ENCODE data around the gene BAX. TPM values are rescaled to one million over a fixed set of nuclear protein-coding genes. Genes with fewer than 3 reads are reported as not detected.
A peak's percentile ranks its signal among the peaks of the same experiment; 100 is the strongest.
"Not testable (repeated sequence)": the region's sequence is repeated elsewhere in the genome, so short reads cannot be mapped to it uniquely, and the experiment has no call there.

BAX gene
- total RNA-seq = 100 to 1,000 TPM in 1 of 2 donors, 10 to 100 TPM in 1; 53.1 to 104 TPM

DNA sequence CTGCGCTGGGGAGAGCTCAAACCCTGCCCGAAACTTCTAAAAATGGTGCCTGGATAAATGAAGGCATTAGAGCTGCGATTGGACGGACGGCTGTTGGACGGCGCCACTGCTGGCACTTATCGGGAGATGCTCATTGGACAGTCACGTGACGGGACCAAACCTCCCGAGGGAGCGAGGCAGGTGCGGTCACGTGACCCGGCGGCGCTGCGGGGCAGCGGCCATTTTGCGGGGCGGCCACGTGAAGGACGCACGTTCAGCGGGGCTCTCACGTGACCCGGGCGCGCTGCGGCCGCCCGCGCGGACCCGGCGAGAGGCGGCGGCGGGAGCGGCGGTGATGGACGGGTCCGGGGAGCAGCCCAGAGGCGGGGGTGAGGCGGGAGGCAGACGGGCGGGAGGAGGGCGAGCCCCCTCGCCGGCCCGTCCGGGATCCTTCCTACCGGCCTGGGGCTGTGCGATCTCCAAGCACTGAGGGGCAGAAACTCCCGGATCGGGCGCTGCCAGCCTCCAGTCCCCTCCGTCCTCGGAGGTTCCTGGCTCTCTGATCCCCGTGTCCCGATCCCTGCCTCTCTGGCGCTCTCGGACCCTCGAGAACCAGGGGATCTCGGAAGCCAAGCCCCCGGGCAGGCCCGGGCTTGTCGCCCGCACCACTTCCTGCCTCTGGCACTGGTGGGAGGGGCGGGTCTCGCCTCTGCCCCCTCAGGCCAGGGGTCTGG lies at the start of gene BAX:
BAX (plus strand) TSS at position 281 of the 713 bp plus-strand sequence; CDS start at position 335, 54 bp downstream.
- DNase-seq (ENCODE audit: low spot score) = peak; percentile 87

DNA sequence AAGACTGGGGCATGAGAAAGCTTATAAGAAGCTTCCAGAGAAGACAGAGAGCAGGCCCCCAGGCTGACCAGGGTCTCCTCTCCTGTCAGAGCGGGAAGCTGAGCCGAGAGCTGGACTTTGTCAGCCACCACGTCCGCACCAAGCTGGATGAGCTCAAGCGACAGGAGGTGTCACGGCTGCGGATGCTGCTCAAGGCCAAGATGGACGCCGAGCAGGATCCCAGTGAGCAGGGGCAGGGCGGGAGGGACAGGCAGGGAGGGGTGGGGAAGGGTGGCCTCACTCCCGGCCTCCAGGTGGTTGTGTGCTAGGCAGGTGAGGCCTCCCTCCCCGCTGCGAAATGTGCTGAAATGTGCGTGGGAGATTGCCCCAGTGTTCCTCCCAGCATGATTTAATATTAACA lies 49.0 kb upstream of the BAX start:
- H3K36me3 ChIP-seq = peaks cover 51% of the 10 kb centered on the region

More for the DNA sequence above, at the start of gene BAX:
- TF ChIP-seq, protein P1, sequence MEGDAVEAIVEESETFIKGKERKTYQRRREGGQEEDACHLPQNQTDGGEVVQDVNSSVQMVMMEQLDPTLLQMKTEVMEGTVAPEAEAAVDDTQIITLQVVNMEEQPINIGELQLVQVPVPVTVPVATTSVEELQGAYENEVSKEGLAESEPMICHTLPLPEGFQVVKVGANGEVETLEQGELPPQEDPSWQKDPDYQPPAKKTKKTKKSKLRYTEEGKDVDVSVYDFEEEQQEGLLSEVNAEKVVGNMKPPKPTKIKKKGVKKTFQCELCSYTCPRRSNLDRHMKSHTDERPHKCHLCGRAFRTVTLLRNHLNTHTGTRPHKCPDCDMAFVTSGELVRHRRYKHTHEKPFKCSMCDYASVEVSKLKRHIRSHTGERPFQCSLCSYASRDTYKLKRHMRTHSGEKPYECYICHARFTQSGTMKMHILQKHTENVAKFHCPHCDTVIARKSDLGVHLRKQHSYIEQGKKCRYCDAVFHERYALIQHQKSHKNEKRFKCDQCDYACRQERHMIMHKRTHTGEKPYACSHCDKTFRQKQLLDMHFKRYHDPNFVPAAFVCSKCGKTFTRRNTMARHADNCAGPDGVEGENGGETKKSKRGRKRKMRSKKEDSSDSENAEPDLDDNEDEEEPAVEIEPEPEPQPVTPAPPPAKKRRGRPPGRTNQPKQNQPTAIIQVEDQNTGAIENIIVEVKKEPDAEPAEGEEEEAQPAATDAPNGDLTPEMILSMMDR (IDR thresholded peaks at IDR 0.05) = no peak
- H3K27ac ChIP-seq = peak within 1 kb of the TSS; percentile 88
- peaks cover 4% of the 10 kb centered on the region for H3K36me3 ChIP-seq
- peaks cover 11 to 20% of the 10 kb centered on the region in 2 donors for H3K4me1 ChIP-seq (ENCODE audit: control insufficient read depth in 1 of 2, low read depth in 2 of 2)
- no peaks in the 10 kb centered on the region for H3K9me3 ChIP-seq
- peak within 1 kb of the TSS; percentile 86 for H3K4me3 ChIP-seq
- peak; percentile 95 for ATAC-seq (ENCODE audit: insufficient number of reproducible peaks, low FRiP score, low read depth)
- no peaks in the 10 kb centered on the region for H3K27me3 ChIP-seq (replicated peaks; ENCODE audit: insufficient read depth)

DNA sequence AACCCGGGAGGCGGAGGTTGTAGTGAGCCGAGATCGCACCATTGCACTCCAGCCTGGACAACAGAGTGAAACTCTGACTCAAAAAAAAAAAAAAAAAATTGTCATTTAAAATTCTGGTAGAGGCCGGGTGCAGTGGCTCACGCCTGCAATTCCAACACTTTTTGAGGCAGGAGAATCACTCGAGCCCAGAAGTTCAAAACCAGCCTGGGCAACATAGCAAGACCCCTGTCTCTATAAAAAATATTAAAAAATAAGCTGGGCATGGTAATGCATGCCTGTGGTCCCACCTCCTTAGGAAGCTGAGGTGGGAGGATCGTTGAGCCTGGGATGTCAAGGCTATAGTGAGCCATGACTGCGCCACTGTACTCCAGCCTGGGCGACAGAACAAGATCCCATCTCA lies 48.4 kb upstream of the BAX start:
- no peak for ATAC-seq (ENCODE audit: insufficient number of reproducible peaks, low FRiP score, low read depth)
- no peaks in the 10 kb centered on the region for H3K9me3 ChIP-seq
- H3K36me3 ChIP-seq = peaks cover 57% of the 10 kb centered on the region
- no peak overlapping the region for H3K27ac ChIP-seq
- H3K27me3 ChIP-seq (replicated peaks; ENCODE audit: insufficient read depth) = no peaks in the 10 kb centered on the region
- no peak overlapping the region for H3K4me3 ChIP-seq
- TF ChIP-seq, protein P1 (IDR thresholded peaks at IDR 0.05) = no peak
- H3K4me1 ChIP-seq (ENCODE audit: control insufficient read depth in 1 of 2, low read depth in 2 of 2) = peaks cover 10 to 18% of the 10 kb centered on the region in 2 donors
- DNase-seq (ENCODE audit: low spot score) = no peak

More for the DNA sequence above, 49.0 kb upstream of the BAX start:
- DNase-seq (ENCODE audit: low spot score) (no peak), ATAC-seq (ENCODE audit: insufficient number of reproducible peaks, low FRiP score, low read depth) (no peak)
- Histone ChIP-seq H3K4me3 (no peak overlapping the region), H3K9me3 (no peaks in the 10 kb centered on the region), H3K27ac (no peak overlapping the region), H3K4me1 (ENCODE audit: control insufficient read depth in 1 of 2, low read depth in 2 of 2) (peaks cover 13 to 24% of the 10 kb centered on the region in 2 donors), H3K27me3 (replicated peaks; ENCODE audit: insufficient read depth) (no peaks in the 10 kb centered on the region)
- TF ChIP-seq, protein P1 (IDR thresholded peaks at IDR 0.05) = no peak

DNA sequence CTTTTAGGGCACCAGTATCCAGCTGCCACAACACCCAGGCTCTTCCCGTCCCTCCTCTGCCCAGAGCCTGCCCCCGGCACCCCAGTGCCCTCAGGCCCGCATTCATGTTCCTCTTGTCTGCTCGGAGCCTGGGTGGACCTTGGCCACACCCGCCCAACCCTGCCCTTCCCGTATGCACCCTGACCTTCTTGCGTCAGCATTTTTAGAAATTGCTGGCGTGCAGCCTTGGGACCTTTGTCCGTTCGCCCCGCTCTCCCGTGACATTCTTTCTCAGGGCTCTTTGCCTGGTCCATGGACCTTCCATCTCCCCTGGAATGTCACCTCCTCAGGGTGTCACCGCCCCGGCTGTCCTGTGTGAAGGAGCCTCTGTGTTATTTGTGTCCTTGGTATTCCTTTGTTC lies 47.0 kb upstream of the BAX start:
- Histone ChIP-seq H3K36me3 (peaks cover 68% of the 10 kb centered on the region), H3K27ac (no peak overlapping the region), H3K27me3 (replicated peaks; ENCODE audit: insufficient read depth) (no peaks in the 10 kb centered on the region), H3K4me3 (no peak overlapping the region), H3K4me1 (ENCODE audit: control insufficient read depth in 1 of 2, low read depth in 2 of 2) (peaks cover 3 to 4% of the 10 kb centered on the region in 2 donors), H3K9me3 (no peaks in the 10 kb centered on the region)
- DNase-seq (ENCODE audit: low spot score) (no peak), ATAC-seq (ENCODE audit: insufficient number of reproducible peaks, low FRiP score, low read depth) (no peak)
- TF ChIP-seq, protein P1 (IDR thresholded peaks at IDR 0.05) = no peak

DNA sequence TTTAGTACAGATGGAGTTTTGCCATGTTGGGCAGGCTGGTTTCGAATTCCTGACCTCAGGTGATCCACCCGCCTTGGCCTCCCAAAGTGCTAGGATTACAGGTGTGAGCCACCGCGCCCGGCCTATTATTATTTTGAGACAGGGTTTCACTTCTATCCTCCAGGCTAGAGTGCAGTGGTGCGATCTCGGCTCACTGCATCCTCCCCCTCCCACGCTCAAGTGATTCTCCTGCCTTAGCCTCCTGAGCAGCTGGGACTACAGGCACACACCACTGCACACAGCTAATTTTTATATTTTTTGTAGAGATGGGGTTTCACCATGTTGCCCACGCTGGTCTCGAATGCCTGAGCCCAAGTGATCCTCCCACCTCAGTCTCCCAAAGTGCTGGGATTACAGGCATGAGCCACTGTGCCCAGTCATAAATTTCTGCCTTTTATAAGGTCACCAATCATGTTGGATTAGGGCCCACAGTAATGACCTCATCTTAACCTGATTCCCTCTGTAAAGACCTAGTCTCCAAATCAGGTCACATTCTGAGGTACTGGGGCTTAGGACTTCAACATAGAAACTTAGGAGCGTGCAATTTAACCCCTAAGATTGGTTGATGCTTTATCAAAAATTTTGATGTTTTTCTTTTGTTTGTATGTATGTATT lies 45.1 kb upstream of the BAX start:
- H3K9me3 ChIP-seq; H3K4me1 ChIP-seq (ENCODE audit: control insufficient read depth in 1 of 2, low read depth in 2 of 2); ATAC-seq (ENCODE audit: insufficient number of reproducible peaks, low FRiP score, low read depth); DNase-seq (ENCODE audit: low spot score); H3K4me3 ChIP-seq; H3K27ac ChIP-seq; H3K27me3 ChIP-seq (replicated peaks; ENCODE audit: insufficient read depth): not testable (repeated sequence)
- H3K36me3 ChIP-seq = peaks cover 84% of the 10 kb centered on the region

Measured in thoracic aorta (tissue), 2 donors.